Measurements from ENCODE around the gene SUSD1. TPM values are rescaled to one million over a fixed set of nuclear protein-coding genes. Genes with fewer than 3 reads are reported as not detected.

The SUSD1 gene
- total RNA-seq, 4 donors from 2014 or later, result 5.9 to 10.0 (median 7.4) TPM

DNA sequence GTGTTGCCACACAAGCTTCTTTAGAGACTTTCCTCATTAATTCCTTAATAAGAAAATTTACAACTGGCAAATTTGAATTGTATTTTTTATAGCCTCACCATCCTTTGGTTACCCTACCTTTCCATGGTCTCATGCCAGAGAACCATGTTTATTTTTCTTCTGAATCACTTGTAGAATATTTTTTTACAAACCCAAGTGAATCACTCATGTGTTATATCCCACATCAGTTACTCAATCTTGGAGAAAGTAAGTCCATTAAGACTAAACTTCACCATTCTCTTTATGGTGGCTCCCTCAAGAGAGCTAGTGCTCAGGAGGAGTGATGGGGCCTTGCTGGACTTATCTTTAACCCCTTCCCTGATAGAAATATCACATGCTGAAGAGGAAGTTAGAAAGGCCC is 128.9 kb downstream of the SUSD1 start:
- no peak for ATAC-seq
- Histone ChIP-seq H3K4me3 (no peak overlapping the region), H3K36me3 (no peaks in the 10 kb centered on the region)

DNA sequence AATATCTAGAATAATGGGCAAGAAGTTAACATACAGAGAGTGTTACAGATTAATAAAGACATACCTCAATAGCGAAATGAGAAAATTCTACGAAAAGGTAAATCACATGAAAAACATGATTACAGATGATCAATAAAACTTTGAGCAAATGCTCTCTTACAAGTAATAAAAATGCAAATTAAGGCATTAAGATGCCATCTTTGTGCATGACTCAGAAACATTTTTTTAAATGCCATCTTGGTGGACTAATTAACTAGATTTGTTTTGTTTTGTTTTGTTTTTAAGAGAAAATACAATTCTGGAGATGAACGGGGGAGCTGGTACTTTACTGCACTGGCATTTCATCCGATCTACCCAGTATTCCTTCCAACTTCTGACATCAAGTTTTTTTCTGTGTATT is 130.2 kb downstream of the SUSD1 start:
- ATAC-seq, result no peak
- WGBS, 2 donors (ENCODE audit: low coverage in 1 of 2), result 94 to 95% methylated on average over 4 of the region's 4 CpGs
- H3K4me1 ChIP-seq, result peaks cover 9 to 15% (median 10%) of the 10 kb centered on the region in 3 donors
- no peaks in the 10 kb centered on the region for H3K9me3 ChIP-seq
- no peak for TF ChIP-seq POLR2AphosphoS5 (IDR thresholded peaks at IDR 0.05)
- TF ChIP-seq, protein P1, sequence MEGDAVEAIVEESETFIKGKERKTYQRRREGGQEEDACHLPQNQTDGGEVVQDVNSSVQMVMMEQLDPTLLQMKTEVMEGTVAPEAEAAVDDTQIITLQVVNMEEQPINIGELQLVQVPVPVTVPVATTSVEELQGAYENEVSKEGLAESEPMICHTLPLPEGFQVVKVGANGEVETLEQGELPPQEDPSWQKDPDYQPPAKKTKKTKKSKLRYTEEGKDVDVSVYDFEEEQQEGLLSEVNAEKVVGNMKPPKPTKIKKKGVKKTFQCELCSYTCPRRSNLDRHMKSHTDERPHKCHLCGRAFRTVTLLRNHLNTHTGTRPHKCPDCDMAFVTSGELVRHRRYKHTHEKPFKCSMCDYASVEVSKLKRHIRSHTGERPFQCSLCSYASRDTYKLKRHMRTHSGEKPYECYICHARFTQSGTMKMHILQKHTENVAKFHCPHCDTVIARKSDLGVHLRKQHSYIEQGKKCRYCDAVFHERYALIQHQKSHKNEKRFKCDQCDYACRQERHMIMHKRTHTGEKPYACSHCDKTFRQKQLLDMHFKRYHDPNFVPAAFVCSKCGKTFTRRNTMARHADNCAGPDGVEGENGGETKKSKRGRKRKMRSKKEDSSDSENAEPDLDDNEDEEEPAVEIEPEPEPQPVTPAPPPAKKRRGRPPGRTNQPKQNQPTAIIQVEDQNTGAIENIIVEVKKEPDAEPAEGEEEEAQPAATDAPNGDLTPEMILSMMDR (IDR thresholded peaks at IDR 0.05), result no peak
- no peak for TF ChIP-seq EP300 (IDR thresholded peaks at IDR 0.05)
- TF ChIP-seq POLR2A (IDR thresholded peaks at IDR 0.05), result no peak
- no peak overlapping the region for H3K27ac ChIP-seq
- H3K36me3 ChIP-seq, result no peaks in the 10 kb centered on the region
- H3K27me3 ChIP-seq, result no peaks in the 10 kb centered on the region
- H3K4me3 ChIP-seq, result no peak overlapping the region

More for the DNA sequence above, 128.9 kb downstream of the SUSD1 start:
- no peaks in the 10 kb centered on the region for H3K9me3 ChIP-seq
- H3K27ac ChIP-seq, result no peak overlapping the region
- peaks cover 13 to 28% (median 18%) of the 10 kb centered on the region in 3 donors for H3K4me1 ChIP-seq
- H3K27me3 ChIP-seq, result no peaks in the 10 kb centered on the region
- TF ChIP-seq POLR2AphosphoS5 (IDR thresholded peaks at IDR 0.05) (no peak), EP300 (IDR thresholded peaks at IDR 0.05) (no peak), POLR2A (IDR thresholded peaks at IDR 0.05) (no peak)
- TF ChIP-seq, protein P1 (IDR thresholded peaks at IDR 0.05), result no peak

DNA sequence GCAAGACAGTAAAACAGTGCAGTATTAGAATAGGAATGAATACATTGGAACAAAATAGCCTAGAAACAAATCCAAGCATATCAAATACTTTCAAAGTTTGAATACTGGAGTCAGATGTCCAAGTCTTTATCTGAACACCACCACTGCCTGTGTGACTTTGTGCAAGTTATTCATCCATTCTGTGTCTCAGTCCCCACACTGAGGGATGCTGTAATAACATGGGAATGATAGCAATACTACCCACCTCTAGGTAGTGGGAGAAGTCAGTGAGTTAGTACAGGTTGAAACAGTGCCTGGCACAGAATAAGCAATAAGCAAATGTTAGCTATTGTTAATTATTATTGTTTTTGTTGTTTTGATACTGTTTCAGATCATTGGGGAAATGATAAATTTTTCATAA is 130.9 kb downstream of the SUSD1 start:
- Histone ChIP-seq H3K4me3 (no peak overlapping the region), H3K36me3 (no peaks in the 10 kb centered on the region), H3K27me3 (no peaks in the 10 kb centered on the region), H3K4me1 (peaks cover 3 to 8% (median 4%) of the 10 kb centered on the region in 3 donors), H3K27ac (no peak overlapping the region), H3K9me3 (no peaks in the 10 kb centered on the region)
- TF ChIP-seq, protein P1 (IDR thresholded peaks at IDR 0.05), result no peak
- TF ChIP-seq EP300 (IDR thresholded peaks at IDR 0.05), result no peak
- no peak for TF ChIP-seq POLR2A (IDR thresholded peaks at IDR 0.05)
- TF ChIP-seq POLR2AphosphoS5 (IDR thresholded peaks at IDR 0.05), result no peak
- no peak for ATAC-seq

DNA sequence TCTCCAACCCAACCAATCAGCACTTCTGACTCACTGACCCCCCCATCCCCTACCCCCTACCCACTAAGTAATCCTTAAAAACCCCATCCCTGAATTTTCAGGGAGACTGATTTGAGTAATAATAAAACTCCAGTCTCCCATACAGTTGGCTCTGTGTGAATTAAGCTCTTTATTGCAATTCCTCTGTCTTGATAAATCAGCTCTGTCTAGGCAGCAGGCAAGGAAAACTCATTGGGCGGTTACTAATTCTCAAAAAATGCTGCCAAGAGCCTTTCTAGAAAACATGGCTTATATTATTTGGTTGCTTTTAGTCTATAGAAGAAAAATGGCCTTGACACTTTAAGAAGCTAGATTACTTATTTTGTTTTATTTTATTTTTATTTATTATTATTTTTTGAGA is 131.7 kb downstream of the SUSD1 start:
- Histone ChIP-seq H3K9me3 (no peaks in the 10 kb centered on the region), H3K4me1 (peaks cover 0 to under 1% (median 0%) of the 10 kb centered on the region in 3 donors), H3K36me3 (no peaks in the 10 kb centered on the region), H3K4me3 (no peak overlapping the region), H3K27ac (no peak overlapping the region), H3K27me3 (no peaks in the 10 kb centered on the region)
- TF ChIP-seq POLR2AphosphoS5 (IDR thresholded peaks at IDR 0.05) (no peak), EP300 (IDR thresholded peaks at IDR 0.05) (no peak), POLR2A (IDR thresholded peaks at IDR 0.05) (no peak)
- TF ChIP-seq, protein P1 (IDR thresholded peaks at IDR 0.05), result no peak
- no peak for ATAC-seq
- 75 to 100% methylated on average over 1 of the region's 1 CpG for WGBS, 2 donors (ENCODE audit: low coverage in 1 of 2)

DNA sequence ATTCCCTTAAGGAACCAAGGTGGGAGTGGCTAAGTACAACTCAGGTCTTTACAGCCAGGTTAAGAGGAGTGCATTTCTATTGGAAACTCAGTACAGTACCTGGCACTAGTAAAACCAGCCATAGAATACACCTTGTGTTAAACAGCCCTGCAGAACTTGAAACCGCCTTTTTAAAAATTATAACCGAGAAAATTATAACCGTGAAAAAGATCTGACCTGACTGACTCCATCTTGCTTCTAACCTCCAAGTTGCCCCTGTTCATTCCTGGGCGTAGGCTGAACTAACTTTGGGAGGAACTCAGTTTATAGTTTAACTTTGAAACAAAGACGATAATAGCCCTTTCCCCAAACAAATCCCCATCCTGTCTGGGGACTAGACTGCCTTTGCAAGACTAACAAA is 132.3 kb downstream of the SUSD1 start:
- ATAC-seq, result no peak
- Histone ChIP-seq H3K9me3 (no peaks in the 10 kb centered on the region), H3K27me3 (no peaks in the 10 kb centered on the region), H3K27ac (no peak overlapping the region), H3K4me1 (no peaks in the 10 kb centered on the region), H3K36me3 (no peaks in the 10 kb centered on the region), H3K4me3 (no peak overlapping the region)
- WGBS, 2 donors (ENCODE audit: low coverage in 1 of 2), result 87 to 96% methylated on average over 3 to 5 of the region's 5 CpGs
- TF ChIP-seq EP300 (IDR thresholded peaks at IDR 0.05), result no peak
